HepG2 (cell line): Measurements from ENCODE around the gene TBL2. TPM values are rescaled to one million over a fixed set of nuclear protein-coding genes. Genes with fewer than 3 reads are reported as not detected.

Experiments
- ATAC-seq: fragments of 200-7000 bp; cut with Tn5 transposase; 3 replicates; pipeline ENCODE4 v1.9.1; 2020; ENCODE audit warnings: mild to moderate bottlenecking, moderate library complexity
- BruUV-seq: library from RNA; stranded (reverse); fragments of 400-500 nt; replicated peaks from 2 replicates; lab custom pipeline; 2021; lab: Mats Ljungman, UMichigan
- CTCF ChIA-PET: fragments of 300-600 bp; formaldehyde crosslinking; extraction: SDS; loops from one replicate; lab custom pipeline; 2021; ENCODE audit warnings: low total read pairs, inconsistent platforms, low intra/inter-chr PET ratio; lab: Yijun Ruan, JAX
- POLR2A ChIA-PET: fragments of 350-600 bp; sonication (Branson Sonifier 250); formaldehyde crosslinking; loops from one replicate; lab custom pipeline; 2020; ENCODE audit warnings: antibody characterized with exemption, inconsistent platforms; lab: Yijun Ruan, JAX
- DNase-seq: peaks from one replicate; pipeline ENCODE4 v3.0.0-alpha.2; 2015; ENCODE audit warnings: low spot score
- FAIRE-seq: peaks from 3 replicates; lab custom pipeline; 2011; peaks lifted over from hg19 to GRCh38; lab: Jason Lieb, UNC
- H2AFZ ChIP-seq: one replicate; pipeline ENCODE4 v1.6.1; 2011; ENCODE audit warnings: low read length, inconsistent platforms
- H3K27ac ChIP-seq: fragments of 300-600 bp; 3 replicates; pipeline ENCODE4 v1.8.0; 2011; ENCODE audit warnings: mixed run types, mild to moderate bottlenecking, mixed read lengths, low read length, inconsistent platforms; ENCODE audit not compliant: insufficient read depth; ENCODE audit errors: extremely low read length
- H3K27me3 ChIP-seq, 2 experiments: fragments of 200-600 bp in 1 of 2; 2 replicates in 1 of 2; 3 replicates in 1 of 2; pipeline versions ENCODE4 v1.6.0 to v1.8.0; 2011; ENCODE audit warnings: low read length in 2 of 2, mild to moderate bottlenecking in 2 of 2, moderate library complexity in 2 of 2, inconsistent platforms in 1 of 2; ENCODE audit not compliant: insufficient read depth in 2 of 2, control insufficient read depth in 1 of 2
- H3K36me3 ChIP-seq, 2 experiments: fragments of 200-600 bp in 1 of 2; replicated peaks in 1 of 2; 2 replicates in 1 of 2; 3 replicates in 1 of 2; pipeline versions ENCODE4 v1.5.1 to v1.8.0; 2011; ENCODE audit warnings: low read length in 2 of 2, inconsistent platforms in 1 of 2; ENCODE audit not compliant: insufficient read depth in 2 of 2, control insufficient read depth in 1 of 2
- H3K4me1 ChIP-seq: 2 replicates; pipeline ENCODE4 v1.5.1; 2012; ENCODE audit warnings: low read length, inconsistent platforms; ENCODE audit not compliant: insufficient read depth
- H3K4me2 ChIP-seq: 2 replicates; pipeline ENCODE4 v1.6.0; 2011; ENCODE audit warnings: low read depth, low read length, inconsistent platforms
- H3K4me3 ChIP-seq, 3 experiments: fragments of 200-600 bp in 1 of 3; sonication (generic), shearing (Covaris generic) in 1 of 3; replicated peaks in 1 of 3; 2 replicates each; pipeline ENCODE4 v1.5.1; 2011 to 2016; ENCODE audit warnings: low read length in 3 of 3, inconsistent platforms in 2 of 3, low read depth in 2 of 3, mild to moderate bottlenecking in 2 of 3, control low read depth in 1 of 3, mixed read lengths in 1 of 3; ENCODE audit not compliant: insufficient read depth in 1 of 3
- H3K79me2 ChIP-seq: one replicate; pipeline ENCODE4 v1.6.1; 2011; ENCODE audit warnings: low read length, inconsistent platforms; ENCODE audit not compliant: insufficient read depth
- H3K9ac ChIP-seq: 2 replicates; pipeline ENCODE4 v1.6.0; 2011; ENCODE audit warnings: mild to moderate bottlenecking, low read depth, low read length, inconsistent platforms; ENCODE audit not compliant: insufficient read depth
- H3K9me3 ChIP-seq: 2 replicates; pipeline ENCODE4 v1.5.1; 2012; ENCODE audit warnings: mild to moderate bottlenecking, low read length
- H4K20me1 ChIP-seq: 2 replicates; pipeline ENCODE4 v1.6.0; 2011; ENCODE audit warnings: inconsistent platforms, mild to moderate bottlenecking, low read length, moderate library complexity; ENCODE audit not compliant: insufficient read depth
- ARID2 ChIP-seq: sonication (generic); formaldehyde crosslinking; IDR thresholded peaks from 2 replicates; pipeline ENCODE4 v1.8.1; 2022; ENCODE audit warnings: mild to moderate bottlenecking, missing genetic modification reagents, borderline replicate concordance
- EZH2 ChIP-seq: conservative IDR thresholded peaks from 2 replicates; pipeline ENCODE4 v1.6.1; 2012; ENCODE audit warnings: mild to moderate bottlenecking, low read depth, low read length, moderate library complexity
- FOXC1 ChIP-seq: sonication (generic); formaldehyde crosslinking; IDR thresholded peaks from 2 replicates; pipeline ENCODE4 v1.8.0; 2022; ENCODE audit warnings: mild to moderate bottlenecking, missing genetic modification reagents, borderline replicate concordance
- GABPB1 ChIP-seq: IDR thresholded peaks from 2 replicates; pipeline ENCODE4 v1.6.1; 2016; ENCODE audit warnings: mild to moderate bottlenecking, missing genetic modification reagents, moderate library complexity, missing compliant biosample characterization
- HHEX ChIP-seq: IDR thresholded peaks from 2 replicates; pipeline ENCODE4 v1.6.1; 2016; ENCODE audit warnings: control low read depth
- HMG20B ChIP-seq: conservative IDR thresholded peaks from 2 replicates; pipeline ENCODE4 v1.6.1; 2016; ENCODE audit warnings: missing genetic modification reagents, missing compliant biosample characterization
- HNRNPH1 ChIP-seq: fragments of 200-400 bp; formaldehyde crosslinking; optimal IDR thresholded peaks from 2 replicates; pipeline ENCODE3; 2017; ENCODE audit warnings: mild to moderate bottlenecking, low read depth, low read length
- IRX3 ChIP-seq: sonication (generic); formaldehyde crosslinking; IDR thresholded peaks from 2 replicates; pipeline ENCODE4 v1.8.1; 2023; ENCODE audit warnings: mild to moderate bottlenecking, low read depth, missing genetic modification reagents, borderline replicate concordance
- JUNB ChIP-seq: sonication (generic); formaldehyde crosslinking; IDR thresholded peaks from 2 replicates; pipeline ENCODE4 v1.8.0; 2022; ENCODE audit warnings: missing genetic modification reagents, mild to moderate bottlenecking, borderline replicate concordance
- JUND ChIP-seq: sonication (generic); formaldehyde crosslinking; IDR thresholded peaks from 2 replicates; pipeline ENCODE4 v1.8.0; 2022; ENCODE audit warnings: mild to moderate bottlenecking, missing genetic modification reagents
- NFYB ChIP-seq: sonication (generic); formaldehyde crosslinking; IDR thresholded peaks from 2 replicates; pipeline ENCODE4 v1.4.0; 2020; ENCODE audit warnings: missing genetic modification reagents
- NR2F1 ChIP-seq, 2 experiments: fragments of 450-650 bp in 1 of 2; formaldehyde crosslinking in 1 of 2; IDR thresholded peaks; 2 replicates each; pipeline versions ENCODE4 v1.5.0 to v1.6.1; 2016 to 2020; ENCODE audit warnings: mild to moderate bottlenecking in 1 of 2, missing compliant biosample characterization in 1 of 2, missing genetic modification reagents in 1 of 2, moderate library complexity in 1 of 2
- NR3C1 ChIP-seq: sonication (generic); formaldehyde crosslinking; IDR thresholded peaks from 2 replicates; pipeline ENCODE4 v1.4.0; 2020; ENCODE audit warnings: missing genetic modification reagents
- SMARCC2 ChIP-seq: fragments of 450-650 bp; IDR thresholded peaks from 2 replicates; pipeline ENCODE4 v1.6.1; 2017; ENCODE audit warnings: antibody characterized with exemption, mild to moderate bottlenecking
- TEAD3 ChIP-seq: optimal IDR thresholded peaks from 2 replicates; pipeline ENCODE3; 2016; ENCODE audit warnings: borderline replicate concordance
- ZNF232 ChIP-seq: sonication (generic); formaldehyde crosslinking; IDR thresholded peaks from 2 replicates; pipeline ENCODE4 v1.4.0; 2020; ENCODE audit warnings: missing genetic modification reagents, borderline replicate concordance
- ZNF556 ChIP-seq: sonication (generic); formaldehyde crosslinking; IDR thresholded peaks from 2 replicates; pipeline ENCODE4 v1.4.0; 2020; ENCODE audit warnings: mild to moderate bottlenecking, missing genetic modification reagents, borderline replicate concordance
- ZNF607 ChIP-seq: sonication (generic); formaldehyde crosslinking; IDR thresholded peaks from 2 replicates; pipeline ENCODE4 v1.5.1; 2020; ENCODE audit warnings: missing genetic modification reagents, mild to moderate bottlenecking, borderline replicate concordance
- ZNF615 ChIP-seq: sonication (generic); formaldehyde crosslinking; IDR thresholded peaks from 2 replicates; pipeline ENCODE4 v1.5.0; 2020; ENCODE audit warnings: mild to moderate bottlenecking, missing genetic modification reagents, borderline replicate concordance
- WGBS: methylation state at CpG from one replicate; pipeline ENCODE4 v1.1.6; 2017; ENCODE audit warnings: low lambda C conversion rate; 5-methylcytosine and 5-hydroxymethylcytosine counted together
- in situ Hi-C: cut with HindIII; loops from 2 replicates; pipeline ENCODE4 v1.10.0; 2017; ENCODE audit warnings: low pct_unique_long_range_greater_than_20kb; ENCODE audit not compliant: extremely low pct_ligation_motif_present
- intact Hi-C: fragments of 100-400 bp; cut with micrococcal nuclease; formaldehyde crosslinking; loops from one replicate; pipeline ENCODE4 v1.10.0; 2022; ENCODE audit not compliant: unreplicated experiment
- polyA plus RNA-seq, 8 experiments: library from polyadenylated mRNA; depleted of rRNA in 3 of 8; stranded (reverse) in 7 of 8; unstranded in 1 of 8; fragments of >200 nt; fragmentation: Illumina TruSeq in 4 of 8; extraction: Trizol in 4 of 8; gene quantifications; 2 replicates each; pipeline versions ENCODE4 v1.2.1 to v1.2.3, GENCODE V29; 2011 to 2016; ENCODE audit warnings: low read depth in 4 of 8, missing spikeins in 1 of 8, mixed read lengths in 1 of 8; ENCODE audit not compliant: insufficient read depth in 1 of 8
- total RNA-seq, 5 experiments: library from RNA; depleted of rRNA; stranded (reverse); fragments of >200 nt; fragmentation: Illumina TruSeq; extraction: Trizol; gene quantifications; 2 replicates each; pipeline ENCODE4 v1.2.3, GENCODE V29; 2016; ENCODE audit warnings: low read depth in 1 of 5
- TF ChIP-seq, protein P1 (sequence below): sonication (generic); formaldehyde crosslinking; conservative IDR thresholded peaks from 2 replicates; pipeline ENCODE4 v1.8.0; 2022; ENCODE audit warnings: mild to moderate bottlenecking, moderate library complexity, missing genetic modification reagents
- TF ChIP-seq, protein P2 (sequence below): sonication (generic); formaldehyde crosslinking; IDR thresholded peaks from 2 replicates; pipeline ENCODE4 v1.4.0; 2020; ENCODE audit warnings: low read depth, mild to moderate bottlenecking, missing genetic modification reagents

The TBL2 gene
- total and polyA plus RNA-seq, 2 of the 13 experiments (the other 11 are each of a cell fraction or from before 2014, with no cell fraction given): 43.4 to 47.2 TPM

DNA sequence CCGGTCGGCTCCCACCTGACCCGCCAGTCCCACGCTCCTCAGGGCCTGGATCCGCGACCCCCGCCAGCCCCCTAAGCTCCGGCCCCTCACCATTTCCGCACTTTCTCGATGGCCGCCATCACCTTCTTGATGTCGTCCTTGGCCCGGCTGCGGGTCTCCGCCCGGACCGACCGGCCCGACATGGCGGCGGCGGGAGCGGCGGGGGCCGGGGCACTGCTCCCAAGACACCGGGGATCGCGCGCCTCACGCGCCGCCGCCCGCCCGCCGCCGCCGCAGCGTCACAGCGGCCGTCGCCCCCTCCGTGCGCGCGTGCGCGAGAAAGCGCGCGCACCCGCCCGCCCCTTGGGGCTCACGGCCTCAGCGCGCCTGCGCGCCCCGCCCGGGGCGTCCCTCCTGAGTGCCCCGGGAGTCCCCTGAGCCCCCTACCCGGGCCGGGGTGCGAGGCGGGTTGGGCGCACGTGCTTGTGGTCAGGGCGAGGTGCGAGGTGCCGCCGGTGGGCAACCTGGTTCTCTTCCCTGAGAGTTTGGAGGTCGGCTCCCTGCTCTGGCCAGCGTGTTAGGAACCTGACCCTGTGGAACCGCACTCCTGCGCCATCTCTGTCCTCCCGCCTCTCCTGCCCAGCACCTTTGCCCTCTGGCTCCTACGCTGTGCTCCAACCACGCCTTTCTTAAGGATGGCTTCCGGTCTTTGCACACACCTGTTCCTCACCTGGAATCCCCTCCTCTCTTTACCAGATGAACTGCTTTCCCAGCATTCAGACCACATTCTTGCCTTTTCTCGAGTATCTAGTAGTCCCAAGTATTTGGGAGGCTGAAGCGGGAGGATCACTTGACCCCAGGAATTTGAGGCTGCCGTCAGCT lies 20.8 kb downstream of the TBL2 start, which contains the start of gene BCL7B:
BCL7B (minus strand) TSS at position 294 of the 861 bp plus-strand sequence; CDS start at position 182, 112 bp downstream.
- ChIA-PET POLR2A (interaction anchor here (1.0 to 2.5 kb wide), 6 partner anchors 12 to 158 kb away, joined by 3 to 16 read pairs (median 5); partner anchors contain the start of genes BAZ1B and TBL2), CTCF (no interaction called here)
- Histone ChIP-seq H2AFZ (no peak within 1 kb of the TSS), H3K27me3 (no peaks in the 10 kb centered on the region; a peak in 1 of 5 replicates), H3K9ac (peak within 1 kb of the TSS; percentile 94), H3K9me3 (no peaks in the 10 kb centered on the region), H3K4me1 (peaks cover 57% of the 10 kb centered on the region), H3K27ac (peak within 1 kb of the TSS; percentile 98), H4K20me1 (peaks cover 5% of the 10 kb centered on the region; the same call in 1 of the 2 replicates), H3K36me3 (peaks cover 0 to under 1% of the 10 kb centered on the region in 2 experiments; a peak in 3 of 5 replicates), H3K4me2 (peak within 1 kb of the TSS; percentile 89), H3K4me3 (peak within 1 kb of the TSS; percentile 86 to 94 (median 90)), H3K79me2 (peaks cover 27% of the 10 kb centered on the region)
- DNase-seq (peak; percentile 44), ATAC-seq (peak; percentile 36), FAIRE-seq (no peak)
- in situ Hi-C loops (no loop called here), intact Hi-C loops (loop anchor here (5.0 kb wide), 1 partner anchor 35 kb away; the partner anchor contains the start of gene BAZ1B)
- 17% methylated on average over 12 of the region's 83 CpGs for WGBS
- TSS peak; percentile 86 for BruUV-seq
- TF ChIP-seq TEAD3 (CRISPR knock-in tag) (peak; percentile 66), ZNF556 (CRISPR knock-in tag) (no peak; the same call in 1 of the 2 replicates), NR2F1 (CRISPR knock-in tag; IDR thresholded peaks at IDR 0.05) (peak; percentile 60 to 65; a peak in 3 of 4 replicates), ARID2 (CRISPR knock-in tag) (no peak), JUNB (CRISPR knock-in tag) (peak; percentile 70; the same call in 1 of the 2 replicates), GABPB1 (CRISPR knock-in tag) (peak; percentile 58), HNRNPH1 (no peak), JUND (CRISPR knock-in tag) (peak; percentile 62), NR3C1 (CRISPR knock-in tag) (no peak), ZNF607 (CRISPR knock-in tag) (peak; percentile 98), FOXC1 (peak; percentile 98), ZNF232 (peak; percentile 91; the same call in 1 of the 2 replicates), SMARCC2 (no peak), HHEX (no peak), ZNF615 (CRISPR knock-in tag) (peak; percentile 66; the same call in 1 of the 2 replicates), EZH2 (no peak), IRX3 (peak; percentile 96; the same call in 1 of the 2 replicates), NFYB (peak; percentile 37), HMG20B (CRISPR knock-in tag) (0 out of 2 replicates have a peak, but pooled peaks have one; percentile 21)
- TF ChIP-seq, protein P1, sequence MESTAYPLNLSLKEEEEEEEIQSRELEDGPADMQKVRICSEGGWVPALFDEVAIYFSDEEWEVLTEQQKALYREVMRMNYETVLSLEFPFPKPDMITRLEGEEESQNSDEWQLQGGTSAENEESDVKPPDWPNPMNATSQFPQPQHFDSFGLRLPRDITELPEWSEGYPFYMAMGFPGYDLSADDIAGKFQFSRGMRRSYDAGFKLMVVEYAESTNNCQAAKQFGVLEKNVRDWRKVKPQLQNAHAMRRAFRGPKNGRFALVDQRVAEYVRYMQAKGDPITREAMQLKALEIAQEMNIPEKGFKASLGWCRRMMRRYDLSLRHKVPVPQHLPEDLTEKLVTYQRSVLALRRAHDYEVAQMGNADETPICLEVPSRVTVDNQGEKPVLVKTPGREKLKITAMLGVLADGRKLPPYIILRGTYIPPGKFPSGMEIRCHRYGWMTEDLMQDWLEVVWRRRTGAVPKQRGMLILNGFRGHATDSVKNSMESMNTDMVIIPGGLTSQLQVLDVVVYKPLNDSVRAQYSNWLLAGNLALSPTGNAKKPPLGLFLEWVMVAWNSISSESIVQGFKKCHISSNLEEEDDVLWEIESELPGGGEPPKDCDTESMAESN (CRISPR knock-in tag): peak; percentile 89; the same call in 1 of the 2 replicates
- TF ChIP-seq, protein P2, sequence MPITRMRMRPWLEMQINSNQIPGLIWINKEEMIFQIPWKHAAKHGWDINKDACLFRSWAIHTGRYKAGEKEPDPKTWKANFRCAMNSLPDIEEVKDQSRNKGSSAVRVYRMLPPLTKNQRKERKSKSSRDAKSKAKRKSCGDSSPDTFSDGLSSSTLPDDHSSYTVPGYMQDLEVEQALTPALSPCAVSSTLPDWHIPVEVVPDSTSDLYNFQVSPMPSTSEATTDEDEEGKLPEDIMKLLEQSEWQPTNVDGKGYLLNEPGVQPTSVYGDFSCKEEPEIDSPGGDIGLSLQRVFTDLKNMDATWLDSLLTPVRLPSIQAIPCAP (CRISPR knock-in tag): 0 out of 2 replicates have a peak, but pooled peaks have one; percentile 81
